IPS-18c (cell line): Measurements from ENCODE around the gene SLCO2A1.

Source experiments
- H3K4me3 ChIP-seq: 2 replicates; pipeline ENCODE4 v1.7.0; 2013; ENCODE audit warnings: low read depth, mild to moderate bottlenecking, low read length, moderate library complexity; ENCODE audit not compliant: insufficient read depth
- H3K9me3 ChIP-seq: one replicate; pipeline ENCODE4 v1.6.1; 2013; ENCODE audit warnings: mild to moderate bottlenecking, low read length, moderate library complexity; ENCODE audit not compliant: control insufficient read depth, insufficient read depth

The SLCO2A1 gene

DNA sequence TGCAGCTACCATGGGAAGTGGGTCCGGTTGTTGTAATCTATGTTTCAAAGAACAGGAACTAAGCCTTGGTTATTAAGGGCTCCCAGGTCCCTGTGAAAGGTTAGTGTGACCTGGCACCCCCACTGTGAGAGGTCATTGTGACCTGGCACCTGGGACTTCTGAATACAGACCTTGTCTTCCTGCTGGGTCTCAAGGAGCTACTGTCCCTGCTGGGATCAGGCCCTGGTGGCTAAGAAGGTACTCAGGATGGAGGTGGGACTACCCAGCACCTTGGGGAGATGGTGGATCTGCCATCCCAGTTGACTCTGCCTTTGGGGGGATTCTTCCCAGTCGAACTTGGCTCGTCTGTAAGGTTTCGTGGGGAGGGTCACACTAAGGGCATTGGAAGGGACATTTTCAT is 10.3 kb upstream of the SLCO2A1 start:
- Histone ChIP-seq H3K9me3 (peaks cover 4% of the 10 kb centered on the region), H3K4me3 (no peak overlapping the region)

DNA sequence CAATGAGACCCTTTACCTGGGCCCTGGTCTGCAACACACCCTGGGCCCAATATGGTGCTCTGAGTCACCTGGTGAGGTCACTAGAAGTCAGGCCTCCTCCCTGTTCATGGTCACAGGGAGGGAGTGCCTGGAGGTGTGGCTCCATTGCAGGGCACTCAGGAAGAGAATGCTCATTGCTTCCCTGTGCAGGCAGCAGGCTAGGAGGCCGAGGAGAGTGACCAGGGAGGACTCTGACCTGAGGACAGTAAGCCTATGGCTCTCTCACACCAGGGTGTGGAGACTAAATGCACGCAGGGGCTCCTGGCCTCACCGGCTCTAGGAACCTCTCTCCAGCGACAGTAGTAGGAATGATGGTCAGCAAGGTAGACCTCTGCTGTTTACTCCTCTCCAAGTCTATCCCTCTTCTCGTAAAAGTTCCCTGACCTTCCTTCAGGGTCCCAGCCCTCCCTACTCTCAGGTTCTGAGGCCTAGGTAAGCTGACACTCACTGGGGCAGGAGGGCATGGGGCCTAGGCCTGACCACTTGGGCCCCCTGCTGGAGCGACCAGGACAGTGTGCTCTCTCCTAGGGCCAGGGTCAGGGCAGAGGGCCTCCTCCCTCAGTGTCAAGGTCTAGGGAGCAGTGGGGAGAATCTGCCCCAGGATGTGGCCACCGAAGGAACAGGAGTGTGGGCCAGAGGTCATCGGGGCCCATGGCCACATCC is 9.6 kb upstream of the SLCO2A1 start:
- H3K4me3 ChIP-seq = no peak overlapping the region
- H3K9me3 ChIP-seq = peaks cover 4% of the 10 kb centered on the region

DNA sequence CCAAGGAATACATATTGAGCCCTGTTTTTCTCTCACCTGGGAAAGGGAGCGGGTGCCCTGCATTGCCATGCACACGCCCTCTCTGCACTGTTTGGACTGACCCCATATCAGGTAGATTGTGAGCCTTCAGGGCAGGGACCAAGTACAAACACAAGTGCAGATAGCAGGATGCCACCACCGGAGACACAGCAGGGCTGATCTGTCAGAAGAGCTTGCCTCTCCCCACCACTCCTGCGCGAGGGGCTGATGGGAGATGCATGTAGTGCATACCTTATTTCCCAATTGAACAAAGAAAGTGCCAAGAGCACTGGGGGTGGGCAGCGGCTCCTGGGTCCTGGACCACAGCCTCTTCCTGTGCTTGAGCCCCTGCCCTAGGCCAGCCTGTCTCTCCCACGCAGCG is 9.0 kb upstream of the SLCO2A1 start:
- peaks cover 4% of the 10 kb centered on the region for H3K9me3 ChIP-seq
- no peak overlapping the region for H3K4me3 ChIP-seq

DNA sequence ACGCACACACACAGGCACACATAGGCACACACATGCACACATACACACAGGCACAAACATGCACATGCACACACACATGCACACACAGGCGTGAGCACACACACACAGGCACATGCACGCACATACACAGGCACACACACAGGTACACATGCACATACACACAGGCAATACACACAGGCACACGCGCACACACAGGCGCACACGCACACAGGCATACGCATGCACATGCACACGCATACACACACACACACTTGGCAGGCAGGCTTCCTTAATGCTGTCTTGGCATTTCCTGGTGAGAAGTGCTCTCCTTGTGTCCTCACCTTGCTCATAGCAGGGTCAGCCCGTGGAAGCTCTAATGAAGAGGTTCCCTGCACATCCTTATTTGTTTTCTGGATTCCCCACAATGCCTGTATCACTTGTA is 8.4 kb upstream of the SLCO2A1 start:
- no peak overlapping the region for H3K4me3 ChIP-seq

DNA sequence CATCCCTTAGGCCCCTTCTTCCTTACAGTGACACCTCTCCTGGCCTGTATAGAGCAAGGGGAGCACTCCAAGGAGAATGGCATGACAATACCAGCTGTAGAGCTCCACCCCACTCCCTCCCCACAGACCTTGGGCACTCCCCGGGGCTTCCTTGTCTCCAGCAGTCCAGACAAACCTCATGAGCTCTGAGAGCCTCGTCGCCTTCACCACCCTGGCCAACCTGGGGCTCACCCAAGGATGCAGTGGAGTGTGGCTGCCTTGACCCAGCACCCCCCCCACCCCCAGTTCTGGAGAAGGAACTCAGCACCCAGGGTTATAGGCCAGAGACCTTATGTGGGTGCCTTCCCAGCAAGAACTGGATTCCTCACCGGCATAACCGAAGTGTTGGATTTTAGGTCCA is 7.4 kb upstream of the SLCO2A1 start:
- Histone ChIP-seq H3K4me3 (no peak overlapping the region), H3K9me3 (no peaks in the 10 kb centered on the region)

More for the DNA sequence above, 8.4 kb upstream of the SLCO2A1 start:
- H3K9me3 ChIP-seq = peaks cover 4% of the 10 kb centered on the region

DNA sequence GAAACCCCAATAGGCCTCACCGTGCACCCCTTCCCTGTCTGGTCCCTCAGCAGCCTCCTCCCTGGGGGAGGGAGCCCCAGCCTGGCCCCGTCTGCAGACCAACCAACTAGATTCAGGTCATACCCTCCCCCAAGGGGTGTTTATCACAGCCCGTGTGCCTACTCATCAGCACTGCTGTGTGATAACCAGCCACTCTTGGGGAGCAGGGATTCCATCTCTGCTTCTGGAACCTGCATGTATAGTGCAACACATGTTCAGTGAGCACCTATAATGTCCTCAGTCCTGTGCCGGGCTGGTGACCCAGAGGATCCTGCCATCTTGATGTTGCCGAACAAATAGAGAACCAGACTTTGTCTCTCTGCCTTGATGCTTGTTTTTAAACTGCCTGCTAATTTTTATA is 6.6 kb upstream of the SLCO2A1 start:
- Histone ChIP-seq H3K4me3 (no peak overlapping the region), H3K9me3 (no peaks in the 10 kb centered on the region)

DNA sequence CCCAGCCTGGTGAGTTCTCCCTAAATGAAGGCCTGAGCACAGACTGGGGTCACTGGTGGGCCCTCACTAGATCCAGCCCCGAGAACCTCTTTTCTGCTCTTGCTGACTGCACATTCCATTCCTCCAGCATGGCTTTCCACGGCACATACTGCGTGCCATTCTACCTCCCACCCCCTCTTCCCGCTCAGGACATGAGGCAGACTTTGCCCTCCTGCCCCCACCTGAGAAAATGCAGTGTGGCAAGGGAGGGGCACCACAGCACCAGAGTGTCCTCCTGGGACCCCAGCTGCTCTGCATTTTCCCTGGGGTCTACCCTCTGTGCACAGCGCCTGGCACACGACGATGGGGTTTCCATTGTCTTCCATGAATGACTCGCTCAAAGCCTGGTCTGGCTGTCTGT is 6.1 kb upstream of the SLCO2A1 start:
- Histone ChIP-seq H3K9me3 (no peaks in the 10 kb centered on the region), H3K4me3 (no peak overlapping the region)

DNA sequence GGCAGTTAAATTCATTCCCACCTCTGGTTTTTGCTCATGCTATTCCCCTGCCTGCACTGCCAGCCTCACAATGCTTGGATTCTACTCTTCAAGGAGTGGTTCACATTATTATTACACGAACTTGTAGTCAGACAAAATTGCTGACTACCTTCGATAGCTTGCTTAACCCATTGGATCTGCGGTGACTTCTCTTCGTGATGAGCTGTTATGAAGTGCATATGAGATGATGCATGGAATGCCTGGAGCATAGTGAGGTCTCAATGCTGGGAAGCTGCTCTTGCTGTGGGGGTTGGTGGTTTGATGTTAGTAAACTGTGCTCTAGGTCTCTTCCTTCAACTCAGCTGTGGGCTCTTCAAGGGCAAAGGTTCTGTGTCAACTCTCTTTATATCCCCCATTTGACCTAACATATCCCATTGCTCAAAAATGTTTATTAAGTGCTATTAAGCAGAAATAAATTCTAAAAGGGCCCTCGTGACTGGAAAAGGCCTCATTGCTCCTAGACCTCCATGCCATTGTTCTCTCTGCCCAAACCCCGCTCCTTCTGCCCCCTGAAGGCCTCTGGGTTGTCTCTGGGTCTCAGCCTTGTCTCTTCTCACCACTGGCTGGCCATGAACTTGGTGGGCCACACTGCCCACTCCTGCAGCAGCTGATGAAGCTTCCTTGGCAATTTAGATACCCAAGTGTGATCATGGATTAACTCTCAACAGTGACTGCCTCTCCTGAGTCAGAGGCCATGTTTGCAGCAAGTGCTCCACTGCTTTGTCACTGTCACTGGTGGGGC is 4.5 kb upstream of the SLCO2A1 start:
- H3K4me3 ChIP-seq = no peak overlapping the region
- no peaks in the 10 kb centered on the region for H3K9me3 ChIP-seq

DNA sequence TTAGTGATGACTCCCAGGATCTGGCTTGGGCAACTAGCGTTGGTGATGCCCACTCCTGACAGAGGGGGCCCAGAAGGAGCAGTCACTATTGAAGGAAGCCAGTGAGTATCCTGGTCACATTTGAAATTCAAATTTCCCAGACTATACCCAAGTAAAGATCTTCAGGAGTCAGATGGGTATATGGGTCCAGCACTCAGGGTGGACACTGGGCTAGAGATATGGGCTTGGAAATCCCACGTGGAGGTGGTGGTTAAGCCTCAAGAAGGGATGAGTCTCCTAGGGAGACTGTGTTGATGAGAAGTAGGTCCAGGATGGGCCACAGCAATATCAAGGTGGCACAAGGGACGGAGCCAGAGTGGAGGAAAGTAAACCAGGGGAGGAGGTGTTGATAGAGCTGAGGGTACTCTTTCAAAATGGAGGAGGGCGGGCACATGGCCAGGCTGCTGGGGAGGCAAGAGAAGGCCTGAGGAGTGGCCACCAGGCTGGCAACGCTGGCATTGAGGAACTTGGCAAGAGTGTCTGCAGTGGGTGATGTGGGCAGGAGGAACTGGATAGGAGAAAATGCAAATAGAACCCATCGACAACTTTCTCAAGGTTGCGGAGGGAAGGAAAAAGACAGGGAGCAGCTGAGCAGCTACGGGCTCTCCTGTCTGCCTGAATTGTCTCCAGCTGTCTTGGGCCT is 3.7 kb upstream of the SLCO2A1 start:
- no peak overlapping the region for H3K4me3 ChIP-seq
- H3K9me3 ChIP-seq = no peaks in the 10 kb centered on the region

DNA sequence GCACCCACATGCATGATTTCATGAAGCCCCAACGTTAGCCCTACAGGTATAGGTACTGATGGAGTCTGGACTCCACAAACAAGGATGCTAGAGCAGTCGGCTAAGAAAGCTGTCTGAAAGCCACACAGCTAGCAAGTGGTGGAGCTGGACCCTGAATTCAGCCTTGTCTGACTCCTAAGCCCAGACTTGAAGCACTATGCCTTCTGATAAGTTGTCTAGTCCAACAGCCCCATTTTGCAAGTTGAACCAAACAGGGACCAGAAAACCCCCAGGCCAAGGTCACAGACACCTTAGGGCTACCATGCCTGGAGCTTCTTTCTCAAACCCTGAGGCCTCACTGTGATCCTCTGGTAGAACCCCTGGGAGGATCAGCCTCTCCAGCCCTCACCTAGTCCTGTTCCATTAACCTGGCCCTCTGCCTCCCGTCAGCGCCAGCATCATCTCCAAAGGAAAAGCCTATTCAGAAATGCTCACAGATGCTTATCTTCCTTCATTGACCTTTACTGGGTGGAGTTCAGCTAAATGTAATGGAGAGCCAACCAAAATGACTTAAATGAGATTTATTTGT is 1.7 kb upstream of the SLCO2A1 start:
- no peaks in the 10 kb centered on the region for H3K9me3 ChIP-seq

DNA sequence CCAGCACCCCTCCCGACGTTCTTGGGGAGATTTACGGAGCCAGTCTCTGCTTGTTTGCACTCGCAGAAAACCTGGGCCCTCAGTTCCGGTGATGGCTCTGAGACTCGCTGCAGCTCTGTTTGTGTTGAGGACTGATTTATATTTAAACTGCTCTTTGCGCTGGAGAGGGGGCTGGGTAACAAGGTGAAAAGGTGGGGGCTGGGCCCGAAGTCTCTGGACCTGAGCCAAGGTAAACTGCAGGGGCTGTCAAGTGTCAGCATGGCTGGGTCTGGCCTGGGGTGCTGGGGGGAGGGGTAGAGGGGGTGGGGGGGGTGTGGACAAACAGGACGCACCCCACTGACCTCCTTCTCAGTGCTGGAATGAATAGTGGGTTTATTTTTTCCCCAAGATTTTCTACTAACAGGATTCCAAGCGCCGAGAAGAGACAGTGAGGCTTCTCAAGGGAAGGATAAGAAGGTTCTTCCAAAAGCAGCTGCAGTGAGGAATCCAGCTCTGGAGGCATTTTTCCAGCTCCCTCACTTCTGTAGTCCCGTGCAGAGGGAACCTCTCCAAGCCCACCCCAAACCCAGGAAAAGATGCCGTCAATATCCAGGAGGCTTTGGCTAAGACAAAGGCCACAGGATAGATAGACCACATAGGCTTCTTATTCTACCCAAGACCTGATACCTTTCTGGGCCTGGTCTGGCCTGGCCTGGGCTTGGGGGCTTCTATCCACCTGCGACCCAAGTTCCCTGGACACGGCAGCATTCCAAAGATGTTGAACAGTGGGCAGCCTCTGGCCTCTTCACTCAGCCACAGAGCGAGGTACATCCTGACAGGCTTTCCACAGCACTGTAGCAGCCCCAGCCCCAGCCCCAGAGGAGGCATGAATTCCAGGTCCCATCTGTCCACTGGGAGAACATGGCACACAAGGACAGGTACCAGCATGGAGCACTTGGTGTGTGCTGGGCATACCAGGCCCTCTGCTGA is 938 bp upstream of the SLCO2A1 start:
- no peaks in the 10 kb centered on the region for H3K9me3 ChIP-seq
- peak overlapping the region; percentile 65 for H3K4me3 ChIP-seq

More for the DNA sequence above, 1.7 kb upstream of the SLCO2A1 start:
- no peak overlapping the region for H3K4me3 ChIP-seq

DNA sequence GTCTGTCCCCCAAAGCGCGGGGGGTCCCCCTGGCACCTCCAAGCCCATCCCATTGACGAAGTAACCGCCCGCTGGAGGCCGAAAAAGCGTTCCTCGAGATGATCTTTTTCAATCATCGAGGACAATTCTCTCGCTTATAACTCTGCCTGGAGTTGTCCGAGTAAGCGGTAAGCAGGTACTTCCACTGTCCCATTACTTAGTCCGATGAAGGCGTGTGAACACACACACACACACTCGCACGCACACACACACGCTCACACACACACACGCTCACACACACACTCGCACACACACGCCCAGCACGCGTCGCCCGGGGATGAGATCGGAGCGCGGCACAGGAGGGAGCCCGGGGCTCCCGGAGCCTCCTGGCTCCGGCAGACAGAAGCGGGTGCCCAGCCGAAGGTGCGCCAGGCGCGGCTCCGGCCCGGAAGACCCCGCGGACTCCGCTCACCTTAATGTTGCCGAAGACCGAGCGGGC is 430 bp downstream of the SLCO2A1 start:
- peak overlapping the region; percentile 65 for H3K4me3 ChIP-seq
- H3K9me3 ChIP-seq = no peaks in the 10 kb centered on the region

DNA sequence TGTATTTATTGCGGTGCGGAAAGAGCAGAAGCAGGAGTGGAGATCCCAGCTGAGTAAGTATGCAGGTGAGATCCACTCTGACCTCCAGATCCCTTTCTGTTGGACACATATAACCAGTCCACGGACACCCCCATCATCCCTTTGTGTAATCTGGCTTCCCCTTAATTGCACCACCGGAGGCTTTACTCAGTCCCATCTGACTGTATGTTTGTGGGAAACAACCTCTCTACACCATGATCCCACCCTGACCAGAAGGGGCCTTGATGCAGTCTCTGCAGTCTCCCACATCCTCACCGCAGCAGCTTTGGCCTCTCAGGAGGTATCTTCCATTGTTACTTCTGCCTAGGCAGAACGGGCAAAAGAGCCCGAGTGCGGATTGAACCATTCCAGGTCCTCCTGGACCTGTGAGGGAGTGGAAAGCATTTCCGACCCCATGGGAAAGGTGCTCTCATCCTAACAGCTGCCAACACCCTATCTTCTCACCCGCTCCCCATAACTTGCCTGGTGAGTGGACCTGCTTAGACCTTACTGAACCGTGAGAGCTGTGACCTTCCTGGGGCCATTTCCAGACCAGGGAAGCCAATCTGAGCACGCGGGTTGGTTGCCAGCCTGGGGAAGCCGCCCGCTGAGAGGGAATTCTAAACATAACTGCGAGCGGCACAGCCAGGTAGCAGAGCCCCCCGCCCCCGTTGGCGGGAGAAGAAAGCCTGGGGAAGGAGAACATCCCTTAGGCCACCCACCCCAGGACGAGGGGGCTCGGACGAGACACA is 1.1 kb downstream of the SLCO2A1 start:
- Histone ChIP-seq H3K9me3 (no peaks in the 10 kb centered on the region), H3K4me3 (peak overlapping the region; percentile 65)

DNA sequence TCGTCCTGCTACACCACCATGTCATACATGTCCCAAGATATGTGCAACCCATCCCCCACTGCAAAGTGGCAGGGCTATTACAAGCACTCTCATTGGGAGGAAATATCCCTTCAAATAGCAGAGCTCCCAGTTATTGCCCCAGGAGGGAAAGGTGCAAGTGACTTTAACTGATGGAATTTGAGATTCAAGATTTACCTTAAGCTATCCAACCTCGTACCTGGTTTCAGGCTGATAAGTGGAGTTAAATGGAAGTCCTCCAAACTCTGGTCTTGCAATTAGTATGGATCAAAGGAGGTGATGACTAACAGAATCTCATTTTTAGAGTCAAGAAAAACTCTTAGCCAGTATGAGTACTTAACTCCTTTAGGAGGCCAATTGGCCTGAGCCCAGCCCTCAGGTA is 2.1 kb downstream of the SLCO2A1 start:
- Histone ChIP-seq H3K4me3 (no peak overlapping the region), H3K9me3 (no peaks in the 10 kb centered on the region)

DNA sequence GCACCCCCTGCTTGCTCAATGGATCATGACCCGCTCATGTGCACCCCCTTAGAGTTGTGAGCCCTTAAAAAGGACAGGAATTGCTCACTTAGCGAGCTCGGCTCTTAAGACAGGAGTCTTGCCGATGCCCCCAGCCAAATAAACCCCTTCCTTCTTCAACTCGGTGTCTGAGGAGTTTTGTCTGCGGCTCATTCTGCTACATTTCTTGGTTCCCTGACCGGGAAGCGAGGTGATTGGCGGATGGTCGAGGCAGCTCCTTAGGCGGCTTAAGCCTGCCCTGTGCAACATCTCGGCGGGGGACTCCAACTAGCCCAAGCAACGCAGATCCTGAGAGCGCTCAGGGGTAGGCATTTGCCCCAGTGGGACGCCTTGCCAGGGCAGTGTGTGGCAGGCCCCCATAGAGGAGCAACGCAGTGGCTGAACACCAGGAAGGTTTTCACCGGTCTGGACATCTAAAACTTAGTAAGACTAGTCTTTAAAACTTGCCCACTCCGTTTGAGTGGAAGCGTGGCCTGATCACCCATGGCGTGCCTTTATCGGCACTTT is 9.5 kb downstream of the SLCO2A1 start:
- Histone ChIP-seq H3K4me3 (no peak overlapping the region), H3K9me3 (no peaks in the 10 kb centered on the region)

DNA sequence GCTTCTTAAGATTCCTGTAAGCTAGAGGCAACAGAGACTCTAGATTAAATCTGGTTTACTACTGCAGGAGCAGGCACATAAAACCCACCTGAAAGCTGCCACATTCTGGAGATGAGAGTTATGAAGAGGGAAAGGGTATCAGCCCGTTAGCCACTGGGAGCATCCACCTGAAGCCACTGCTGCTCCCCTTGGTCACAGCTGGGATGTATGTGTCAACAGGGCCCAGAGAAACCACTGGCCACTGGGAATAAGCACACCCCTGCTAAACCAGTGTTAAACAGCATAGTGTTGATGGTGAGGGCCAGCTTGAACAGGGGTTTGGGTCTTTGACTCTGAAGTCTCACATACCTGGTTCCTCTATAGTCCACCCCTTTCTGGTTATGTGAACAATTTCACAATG is 10.9 kb downstream of the SLCO2A1 start:
- H3K9me3 ChIP-seq = no peaks in the 10 kb centered on the region
- H3K4me3 ChIP-seq = no peak overlapping the region
